ENCODE measurements around the gene HTRA3. TPM values are rescaled to one million over a fixed set of nuclear protein-coding genes. Genes with fewer than 3 reads are reported as not detected.

Gene HTRA3
- total RNA-seq, 1 donor from 2014 or later, result not detected

DNA sequence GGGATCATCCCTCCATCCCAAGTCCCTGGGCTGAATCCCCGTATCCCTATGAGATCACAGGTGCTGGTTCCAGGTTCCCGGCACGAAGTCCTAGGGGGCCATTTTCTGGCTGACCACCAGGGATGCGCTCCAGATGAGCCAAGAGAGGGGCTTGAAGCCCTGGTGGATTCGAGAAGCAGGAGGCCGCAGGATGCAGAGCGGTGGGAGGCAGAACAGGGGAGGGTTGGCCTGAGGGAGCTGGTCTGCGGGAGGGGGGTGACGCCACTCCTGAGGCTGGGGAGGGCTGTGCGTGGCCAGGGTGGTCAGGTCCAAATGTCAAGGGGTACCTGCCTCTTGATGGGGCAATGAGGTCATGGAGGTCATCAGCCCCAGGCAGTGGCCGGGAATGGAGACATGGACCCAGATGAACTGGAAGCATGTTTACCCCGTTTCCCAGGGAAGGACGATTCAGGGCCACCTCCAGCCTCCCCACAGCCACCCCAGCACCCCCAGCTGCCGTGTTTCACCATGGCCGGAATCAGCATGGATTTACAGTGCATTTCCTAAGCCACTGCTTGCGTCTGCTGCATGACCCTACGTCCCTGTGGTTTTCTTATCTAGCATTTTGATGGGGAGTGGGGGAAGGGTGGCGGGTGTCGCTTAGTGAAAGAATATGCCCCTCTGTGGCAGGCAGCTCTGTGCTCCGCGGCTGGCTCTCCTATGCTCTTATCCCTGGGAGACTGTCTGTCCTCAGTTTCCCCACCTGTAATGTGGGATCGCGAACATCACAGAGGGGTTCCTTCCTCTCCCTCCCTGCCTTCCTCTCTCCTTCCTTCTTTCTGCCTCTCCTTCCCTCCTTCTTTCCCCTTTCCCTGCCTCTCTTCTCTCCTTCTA lies 17.0 kb upstream of the HTRA3 start:
- POLR2A ChIA-PET, result no interaction called here

DNA sequence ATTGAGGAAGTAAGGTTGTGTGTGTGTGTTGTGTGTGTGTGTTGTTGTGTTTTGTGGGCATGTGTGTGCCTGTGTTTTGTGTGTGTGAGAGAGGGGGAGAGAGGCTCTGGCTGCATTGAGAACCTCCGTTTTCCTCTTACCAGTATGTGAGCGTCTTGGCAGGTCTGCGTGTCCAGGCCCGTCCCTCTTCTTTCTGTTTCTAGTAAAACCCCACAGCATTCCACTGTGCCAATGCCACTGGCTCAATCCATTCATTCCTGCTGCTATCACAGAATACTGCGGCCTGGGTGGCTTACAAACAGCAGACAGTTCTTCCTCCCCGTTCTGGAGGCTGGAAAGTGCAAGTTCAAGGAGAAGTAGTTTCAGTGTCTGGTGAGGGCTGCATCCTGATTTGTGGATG lies 15.5 kb upstream of the HTRA3 start:
- TF ChIP-seq, protein P1, sequence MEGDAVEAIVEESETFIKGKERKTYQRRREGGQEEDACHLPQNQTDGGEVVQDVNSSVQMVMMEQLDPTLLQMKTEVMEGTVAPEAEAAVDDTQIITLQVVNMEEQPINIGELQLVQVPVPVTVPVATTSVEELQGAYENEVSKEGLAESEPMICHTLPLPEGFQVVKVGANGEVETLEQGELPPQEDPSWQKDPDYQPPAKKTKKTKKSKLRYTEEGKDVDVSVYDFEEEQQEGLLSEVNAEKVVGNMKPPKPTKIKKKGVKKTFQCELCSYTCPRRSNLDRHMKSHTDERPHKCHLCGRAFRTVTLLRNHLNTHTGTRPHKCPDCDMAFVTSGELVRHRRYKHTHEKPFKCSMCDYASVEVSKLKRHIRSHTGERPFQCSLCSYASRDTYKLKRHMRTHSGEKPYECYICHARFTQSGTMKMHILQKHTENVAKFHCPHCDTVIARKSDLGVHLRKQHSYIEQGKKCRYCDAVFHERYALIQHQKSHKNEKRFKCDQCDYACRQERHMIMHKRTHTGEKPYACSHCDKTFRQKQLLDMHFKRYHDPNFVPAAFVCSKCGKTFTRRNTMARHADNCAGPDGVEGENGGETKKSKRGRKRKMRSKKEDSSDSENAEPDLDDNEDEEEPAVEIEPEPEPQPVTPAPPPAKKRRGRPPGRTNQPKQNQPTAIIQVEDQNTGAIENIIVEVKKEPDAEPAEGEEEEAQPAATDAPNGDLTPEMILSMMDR (IDR thresholded peaks at IDR 0.05), result no peak
- peaks cover 5% of the 10 kb centered on the region for H3K27me3 Mint-ChIP-seq
- no peaks in the 10 kb centered on the region for H3K36me3 Mint-ChIP-seq (ENCODE audit: low read depth)
- H3K4me3 Mint-ChIP-seq, result no peak overlapping the region
- no peaks in the 10 kb centered on the region for H3K4me1 Mint-ChIP-seq
- no peak overlapping the region for H3K27ac Mint-ChIP-seq
- intact Hi-C loops (cut with micrococcal nuclease), result no loop called here
- ATAC-seq (ENCODE audit: low read depth) (no peak), DNase-seq (no peak)
- ChIA-PET CTCF (no interaction called here), POLR2A (no interaction called here)
- no peaks in the 10 kb centered on the region for H3K9me3 Mint-ChIP-seq

More for the DNA sequence above, 17.0 kb upstream of the HTRA3 start:
- DNase-seq, result no peak
- TF ChIP-seq, protein P1 (IDR thresholded peaks at IDR 0.05), result no peak
- H3K4me1 Mint-ChIP-seq, result no peaks in the 10 kb centered on the region
- H3K9me3 Mint-ChIP-seq, result no peaks in the 10 kb centered on the region
- no peak overlapping the region for H3K27ac Mint-ChIP-seq
- H3K4me3 Mint-ChIP-seq, result no peak overlapping the region
- ATAC-seq (ENCODE audit: low read depth), result no peak
- intact Hi-C loops (cut with micrococcal nuclease), result no loop called here
- H3K36me3 Mint-ChIP-seq (ENCODE audit: low read depth), result no peaks in the 10 kb centered on the region
- H3K27me3 Mint-ChIP-seq, result no peaks in the 10 kb centered on the region
- CTCF ChIA-PET, result no interaction called here

DNA sequence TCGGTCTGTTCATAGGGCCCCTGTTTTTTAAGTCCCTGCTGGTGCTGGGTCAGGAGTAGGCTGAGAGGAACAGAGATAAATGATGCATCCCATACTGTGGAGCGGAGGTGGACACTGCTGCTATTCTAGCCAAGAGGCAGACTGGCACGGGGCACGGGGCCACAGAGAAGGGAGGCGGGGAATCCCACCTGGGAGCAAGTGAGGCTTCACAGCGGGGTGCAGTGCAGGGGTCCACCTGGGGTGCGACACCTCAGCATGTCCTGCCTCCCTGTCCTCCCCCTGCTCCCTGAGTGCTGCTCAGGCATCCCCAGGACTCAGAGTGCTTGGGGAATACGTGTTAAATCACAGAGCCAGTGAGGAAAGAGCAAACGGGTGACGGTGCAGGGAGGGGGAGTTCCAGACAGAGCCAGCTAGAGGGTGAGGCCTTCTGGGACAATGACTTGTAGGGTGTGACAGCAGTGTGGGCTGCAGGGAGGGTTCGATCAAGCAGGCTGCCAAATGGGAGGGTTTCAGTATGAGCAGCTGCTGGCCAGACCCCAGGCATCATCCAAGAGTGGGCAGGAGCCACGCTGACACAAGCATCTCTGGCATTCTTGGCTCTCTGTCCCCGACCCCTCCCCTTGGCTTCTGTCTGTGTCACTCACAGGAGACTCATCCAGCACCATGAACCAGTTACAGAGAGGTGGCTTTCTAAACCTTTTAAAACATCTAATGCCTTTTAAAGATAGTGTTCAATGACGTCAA lies 13.7 kb upstream of the HTRA3 start:
- Mint-ChIP-seq H3K27me3 (peaks cover 13% of the 10 kb centered on the region), H3K9me3 (no peaks in the 10 kb centered on the region), H3K4me3 (no peak overlapping the region), H3K4me1 (no peaks in the 10 kb centered on the region), H3K27ac (no peak overlapping the region), H3K36me3 (ENCODE audit: low read depth) (no peaks in the 10 kb centered on the region)
- ChIA-PET CTCF (no interaction called here), POLR2A (no interaction called here)
- TF ChIP-seq, protein P1 (IDR thresholded peaks at IDR 0.05), result no peak
- ATAC-seq (ENCODE audit: low read depth), result no peak
- no peak for DNase-seq
- intact Hi-C loops (cut with micrococcal nuclease), result no loop called here

DNA sequence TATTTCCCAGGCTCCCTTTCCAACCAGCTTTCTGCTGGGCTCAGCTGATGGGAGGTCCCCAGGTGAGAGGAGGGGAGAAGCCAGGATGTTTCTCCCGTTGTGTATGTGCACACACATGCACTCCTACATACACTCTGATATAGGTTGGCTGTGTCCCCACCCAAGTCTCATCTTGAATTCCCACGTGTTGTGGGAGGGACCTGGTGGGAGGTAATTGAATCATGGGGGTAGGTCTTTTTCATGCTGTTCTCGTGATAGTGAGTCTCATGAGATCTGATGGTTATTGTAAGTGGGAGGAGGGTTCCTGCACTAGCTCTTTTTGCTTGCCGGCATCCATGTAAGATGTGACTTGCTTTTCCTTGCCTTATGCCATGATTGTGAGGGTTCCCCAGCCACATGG lies 11.7 kb upstream of the HTRA3 start:
- DNase-seq (no peak), ATAC-seq (ENCODE audit: low read depth) (no peak)
- TF ChIP-seq, protein P1 (IDR thresholded peaks at IDR 0.05), result no peak
- intact Hi-C loops (cut with micrococcal nuclease), result no loop called here
- H3K9me3 Mint-ChIP-seq, result no peaks in the 10 kb centered on the region
- H3K4me1 Mint-ChIP-seq, result no peaks in the 10 kb centered on the region
- H3K27me3 Mint-ChIP-seq, result peaks cover 16% of the 10 kb centered on the region
- no peak overlapping the region for H3K27ac Mint-ChIP-seq
- no peak overlapping the region for H3K4me3 Mint-ChIP-seq
- ChIA-PET POLR2A (no interaction called here), CTCF (no interaction called here)
- H3K36me3 Mint-ChIP-seq (ENCODE audit: low read depth), result no peaks in the 10 kb centered on the region

DNA sequence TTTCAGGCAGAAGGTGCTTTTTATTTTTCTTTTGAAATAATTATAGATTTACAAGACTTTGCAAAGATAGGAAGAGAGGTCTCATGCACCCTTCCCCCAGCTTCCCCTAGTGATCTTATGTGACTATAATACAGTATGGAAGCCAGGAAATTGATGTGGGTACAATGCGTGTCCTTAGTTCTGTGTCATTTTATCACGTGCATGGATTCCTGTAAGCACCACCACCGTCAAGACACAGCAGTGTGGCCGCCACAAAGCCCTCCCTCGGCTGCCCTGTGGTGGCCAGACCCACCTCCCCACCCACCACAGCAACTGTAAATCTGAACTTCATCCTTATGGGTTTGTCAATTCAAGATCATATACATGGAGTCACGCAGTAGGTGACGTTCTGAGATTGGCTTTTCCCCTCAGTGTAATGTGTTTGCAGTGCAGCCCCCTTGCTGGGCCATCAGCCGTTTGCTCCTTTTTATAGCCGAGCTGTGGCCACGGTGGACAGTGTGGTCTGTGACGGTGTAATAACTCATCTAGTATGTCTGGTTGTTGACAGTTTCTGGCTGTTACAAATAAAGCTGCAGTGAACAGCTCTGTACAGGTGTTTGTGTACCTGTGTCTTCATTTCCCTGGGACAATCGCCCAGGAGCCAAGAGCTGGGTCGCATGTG lies 10.9 kb upstream of the HTRA3 start:
- no peaks in the 10 kb centered on the region for H3K36me3 Mint-ChIP-seq (ENCODE audit: low read depth)

More for the DNA sequence above, 10.9 kb upstream of the HTRA3 start:
- DNase-seq (no peak), ATAC-seq (ENCODE audit: low read depth) (no peak)
- Mint-ChIP-seq H3K27ac (no peak overlapping the region), H3K4me1 (no peaks in the 10 kb centered on the region), H3K27me3 (peaks cover 19% of the 10 kb centered on the region), H3K4me3 (no peak overlapping the region), H3K9me3 (no peaks in the 10 kb centered on the region)
- CTCF ChIA-PET, result no interaction called here
- TF ChIP-seq, protein P1 (IDR thresholded peaks at IDR 0.05), result no peak
- POLR2A ChIA-PET, result no interaction called here
- intact Hi-C loops (cut with micrococcal nuclease), result no loop called here
